ENCODE measurements around the gene EPHB1.
"Not testable (repeated sequence)": the region's sequence is repeated elsewhere in the genome, so short reads cannot be mapped to it uniquely, and the experiment has no call there.

EPHB1 gene

DNA sequence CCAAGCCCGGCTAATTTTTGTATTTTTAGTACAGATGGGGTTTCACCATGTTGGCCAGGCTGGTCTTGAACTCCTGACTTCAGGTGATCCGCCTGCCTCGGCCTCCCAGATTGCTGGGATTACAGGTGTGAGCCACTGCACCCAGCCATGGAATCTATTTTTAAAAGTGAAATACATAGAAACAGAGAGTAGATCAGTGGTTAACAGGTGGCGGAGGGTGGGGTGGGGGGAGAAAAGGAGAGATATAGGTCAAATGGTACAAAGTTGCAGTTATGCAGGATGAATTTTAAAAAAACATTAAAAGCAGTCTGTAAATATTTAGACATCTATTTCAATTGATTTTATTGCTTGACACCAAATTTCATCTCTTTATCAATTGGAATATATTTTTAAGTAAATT, 6.8 kb upstream of the EPHB1 start:
- not testable (repeated sequence) for DNase-seq

DNA sequence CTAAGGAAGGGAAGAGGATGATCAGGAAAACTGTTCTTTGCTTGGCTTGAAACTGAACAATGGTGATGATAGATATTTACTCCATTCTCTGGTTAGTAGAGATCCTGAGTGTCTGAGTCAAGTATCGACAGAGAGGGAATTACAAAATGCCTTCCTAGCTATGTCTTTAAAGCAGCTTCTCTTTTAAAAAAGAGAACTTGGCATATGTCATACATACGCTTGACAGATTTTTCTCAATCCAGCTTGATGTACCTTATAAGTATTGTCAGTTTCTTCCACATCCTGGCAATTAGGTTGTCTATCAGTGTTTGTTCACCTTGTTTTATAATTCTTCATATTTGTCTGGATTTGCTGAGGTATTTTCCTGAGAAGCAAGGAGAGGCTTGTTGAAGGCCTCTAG, 5.0 kb upstream of the EPHB1 start:
- no peak for DNase-seq

- DNase-seq = no peak
Observed at GRCh38 chr3:134791992-134792391, 3.1 kb upstream of the EPHB1 start.

DNA sequence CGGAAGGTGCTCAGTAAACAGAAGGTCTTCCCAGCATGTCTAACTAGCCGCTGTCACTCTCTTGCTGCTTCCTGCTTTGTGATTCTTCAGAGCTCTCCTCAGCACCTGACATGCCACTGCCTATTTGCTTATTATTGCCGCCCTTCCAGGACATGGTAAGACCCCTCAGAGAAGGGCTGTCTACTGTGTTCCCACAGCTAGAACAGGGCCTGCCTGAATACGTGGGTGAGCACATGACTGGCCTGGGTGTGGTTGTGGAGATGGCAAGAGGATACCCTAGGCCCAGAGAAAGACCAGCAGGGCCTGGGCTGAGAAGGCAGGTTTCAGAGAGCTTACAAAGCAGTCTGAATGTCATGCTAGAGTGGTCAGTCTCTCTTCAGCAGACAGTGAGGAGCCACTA, 2.4 kb upstream of the EPHB1 start:
- no peak for DNase-seq

DNA sequence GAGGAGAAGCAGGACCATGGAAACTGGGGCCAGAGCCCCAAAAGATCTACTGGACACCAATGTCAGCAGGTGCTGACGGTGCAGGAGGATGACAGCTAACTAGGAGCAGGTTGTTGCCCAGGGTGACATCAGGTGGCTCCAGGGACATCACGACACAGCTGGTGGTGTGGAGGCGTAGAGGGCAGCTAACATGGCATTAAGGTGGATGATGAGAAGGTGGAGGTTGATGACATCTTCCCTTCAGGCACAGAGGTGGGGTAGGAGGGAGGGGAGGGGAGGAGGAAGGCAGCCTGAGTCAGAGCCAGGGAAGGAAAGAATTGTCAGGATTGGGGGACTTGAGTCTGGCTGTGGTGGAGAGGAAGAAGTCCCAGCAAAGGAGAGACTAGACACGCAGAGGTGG, 1.5 kb upstream of the EPHB1 start:
- no peak for DNase-seq

DNA sequence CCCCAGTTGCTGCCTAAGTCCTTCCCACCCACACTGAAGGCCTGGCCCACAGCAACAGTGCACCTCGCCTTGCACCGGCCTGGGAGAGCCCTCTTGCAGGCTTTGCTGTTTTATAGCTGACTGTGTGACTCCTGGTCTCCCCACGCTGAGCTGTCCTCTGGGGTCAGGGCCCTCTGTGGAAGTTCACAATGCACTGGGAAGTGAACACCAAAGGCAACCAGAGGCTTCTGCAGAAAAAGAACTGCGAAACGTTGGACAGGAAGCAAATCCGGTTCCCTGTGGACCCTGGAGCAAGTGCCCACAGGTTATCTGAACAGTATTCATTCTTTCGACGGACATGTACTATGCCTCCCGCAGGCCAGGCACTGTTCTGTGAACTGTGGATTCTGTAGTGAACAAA, 737 bp upstream of the EPHB1 start:
- no peak for DNase-seq

DNA sequence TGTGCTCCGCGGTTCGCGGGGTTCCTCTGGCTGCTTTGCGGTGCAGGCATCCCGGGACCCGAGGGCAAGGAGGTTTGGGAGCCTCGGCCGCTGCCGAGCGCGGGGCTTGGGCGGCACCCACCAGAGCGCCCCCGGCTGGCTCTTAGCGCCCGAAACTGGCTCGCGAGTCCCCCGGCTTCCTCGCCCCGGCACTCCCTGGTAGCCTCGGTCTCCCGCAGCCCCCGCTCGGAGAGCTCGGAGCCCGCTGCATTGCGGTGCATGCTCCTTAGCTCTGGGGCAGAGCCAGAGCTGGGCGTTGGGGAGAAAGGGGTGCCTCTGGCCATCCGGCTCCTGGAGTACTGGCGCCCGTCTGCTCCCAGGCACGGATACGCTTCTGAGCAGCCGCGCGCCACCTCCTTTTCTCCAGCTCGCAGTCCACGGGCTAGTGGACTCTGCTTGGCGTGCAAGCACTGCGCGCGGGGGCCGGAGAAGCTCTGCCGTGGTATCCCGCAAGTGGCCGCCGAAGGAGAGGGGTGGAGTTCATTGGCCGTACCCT, 753 bp downstream of the EPHB1 start:
- no peak for DNase-seq

- no peak for DNase-seq
Observed at GRCh38 chr3:134796281-134797056, 1.4 kb downstream of the EPHB1 start.

DNA sequence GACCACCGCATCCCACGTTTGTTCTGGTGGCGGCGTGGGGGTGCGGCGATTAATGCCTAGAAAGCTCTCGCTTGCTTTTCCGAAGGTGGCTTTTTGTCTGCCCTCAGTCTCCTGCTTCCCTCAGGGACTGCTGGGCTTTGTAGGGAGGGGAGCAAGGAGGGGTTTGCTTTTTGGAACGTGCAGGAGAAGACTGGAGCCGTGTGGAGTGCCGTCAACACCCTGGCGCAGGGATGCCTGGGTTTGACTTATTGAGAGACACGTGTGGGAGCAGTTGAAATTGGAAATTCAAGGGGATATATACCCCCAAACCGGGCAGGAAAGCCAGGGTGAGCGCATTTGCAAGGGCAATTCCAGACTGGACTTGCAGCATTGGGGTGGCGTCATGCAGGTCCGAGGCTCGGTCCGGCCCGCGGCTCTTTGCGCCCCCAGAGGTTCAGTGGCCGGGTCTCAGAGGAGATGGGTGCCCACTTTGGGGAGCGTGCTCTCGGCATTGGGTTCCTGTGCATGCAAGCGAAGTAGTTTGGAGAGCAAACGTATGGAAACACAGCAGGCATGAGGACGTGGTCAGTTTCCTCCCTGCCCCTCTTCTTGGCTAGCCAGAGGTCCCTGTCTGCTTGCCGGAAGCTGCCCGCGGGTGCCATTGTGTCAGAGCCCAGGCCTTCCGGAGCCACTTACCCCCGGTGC, 2.1 kb downstream of the EPHB1 start:
- no peak for DNase-seq

DNA sequence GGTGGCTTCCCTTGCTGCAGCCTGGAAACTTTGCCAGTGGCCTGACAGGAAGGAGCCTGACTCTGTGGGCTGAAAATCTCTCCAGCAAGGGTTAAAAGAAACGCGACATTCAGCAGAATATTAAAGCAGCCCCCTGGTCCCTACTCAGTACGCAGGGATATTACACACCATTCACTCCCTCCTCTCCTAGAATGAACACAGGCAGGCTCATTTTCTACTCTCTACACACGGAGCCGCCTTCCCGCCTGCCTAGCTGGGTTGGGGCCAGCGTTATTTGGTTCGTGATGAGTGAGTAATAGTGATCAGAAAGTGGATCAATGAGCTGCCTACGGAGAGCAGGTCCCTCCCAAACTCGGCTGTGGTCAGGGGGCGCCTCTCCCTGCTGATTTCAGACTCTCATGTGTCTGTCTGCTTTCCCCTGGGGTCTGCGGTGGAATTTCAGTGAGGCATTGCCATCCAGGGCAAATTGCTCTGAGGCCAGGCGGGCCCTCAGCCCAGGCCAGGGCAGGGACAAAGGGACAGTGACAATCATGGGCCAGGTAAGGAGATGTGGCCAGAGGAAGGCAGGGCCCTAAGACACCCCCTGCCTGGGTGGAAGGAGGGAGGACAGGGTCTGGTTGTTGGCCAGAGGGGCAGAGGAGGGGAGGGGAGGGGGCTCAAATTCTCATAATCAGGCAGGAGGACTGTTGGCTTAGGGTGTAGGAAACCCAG, 2.8 kb downstream of the EPHB1 start:
- no peak for DNase-seq

DNA sequence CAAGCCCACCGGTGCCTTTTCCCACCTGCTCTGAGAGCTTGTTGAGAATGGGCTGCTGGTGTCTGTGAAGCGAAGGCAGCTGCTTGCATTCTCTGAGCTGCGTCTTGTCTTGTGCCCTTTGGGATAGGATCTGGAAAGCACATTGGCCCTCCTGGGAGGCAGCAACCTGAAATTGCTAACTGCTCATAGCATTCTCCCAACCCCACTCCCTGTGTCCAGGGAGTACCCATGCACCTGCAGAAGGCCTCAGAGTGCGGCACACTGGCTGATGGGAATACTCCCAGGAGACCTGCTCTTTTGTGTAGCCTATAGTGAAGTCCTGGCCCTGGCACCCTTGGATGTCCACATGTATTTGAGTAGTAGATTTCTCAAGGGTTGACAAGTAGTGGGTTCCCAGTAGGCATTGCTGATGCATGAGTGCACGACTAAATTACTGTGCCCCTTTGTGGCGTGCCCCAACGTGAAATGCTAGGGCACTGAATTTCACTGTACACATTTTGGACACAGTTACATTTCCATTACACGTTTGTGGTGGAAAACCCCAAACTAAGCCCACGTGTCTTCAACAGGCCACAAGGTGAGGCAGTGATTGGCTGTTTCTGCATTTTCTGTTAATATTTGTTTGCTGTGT, 3.7 kb downstream of the EPHB1 start:
- DNase-seq = no peak

DNA sequence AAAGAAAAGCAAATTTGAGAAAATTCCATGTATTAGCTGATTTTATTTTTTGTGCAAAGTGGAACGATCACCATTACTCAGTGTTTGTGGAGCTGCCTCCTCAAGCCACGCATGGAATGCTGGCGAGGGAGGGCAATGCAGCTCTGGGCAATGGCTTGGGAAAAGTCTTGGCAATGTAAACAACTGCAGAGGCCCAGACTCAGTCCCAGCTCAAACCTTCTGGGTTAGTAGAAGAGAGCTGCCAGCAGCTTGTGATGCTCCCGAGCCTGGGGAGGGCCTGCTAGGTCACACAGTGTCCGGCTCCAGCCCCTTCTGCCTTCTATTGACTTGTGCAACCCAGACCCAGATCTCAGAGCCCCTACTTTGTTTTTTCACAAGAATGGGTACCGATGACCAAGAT, 4.3 kb downstream of the EPHB1 start:
- DNase-seq = no peak

DNA sequence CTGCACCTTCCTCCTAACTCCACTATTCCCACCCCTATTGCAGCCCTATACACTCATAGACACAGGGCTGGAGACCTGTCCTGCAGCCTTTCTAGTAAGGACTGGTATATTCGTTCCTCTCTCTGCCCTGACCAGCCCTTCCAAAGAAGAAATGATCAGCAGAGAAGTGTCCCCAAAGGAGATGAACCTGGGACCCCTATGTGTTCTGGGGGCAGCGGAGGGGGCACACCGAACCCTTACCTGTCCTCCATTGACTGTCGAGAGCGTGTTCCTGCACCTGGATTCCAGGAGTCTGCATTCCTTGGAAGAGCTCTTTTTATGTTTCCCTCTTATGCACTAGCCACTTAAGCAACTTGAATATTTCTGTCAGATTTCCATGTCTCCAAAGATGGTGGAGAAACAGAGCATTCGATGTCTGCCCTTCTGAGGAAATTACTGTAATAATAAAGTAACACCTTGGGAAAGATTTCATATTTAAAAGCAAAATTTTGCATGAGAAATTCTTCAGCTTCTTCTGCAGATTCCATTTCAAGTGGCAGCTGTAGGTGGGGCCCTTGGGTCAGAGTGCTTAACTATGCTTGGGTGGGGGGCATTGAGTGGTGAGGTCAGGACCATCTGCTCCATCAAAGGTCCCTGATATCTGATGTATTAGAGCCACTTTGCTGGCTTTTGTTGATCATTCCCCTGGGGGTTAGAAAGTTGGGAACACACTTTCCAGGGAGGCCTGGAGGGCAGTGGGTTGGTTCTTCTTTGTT, 6.3 kb downstream of the EPHB1 start:
- DNase-seq = no peak

DNA sequence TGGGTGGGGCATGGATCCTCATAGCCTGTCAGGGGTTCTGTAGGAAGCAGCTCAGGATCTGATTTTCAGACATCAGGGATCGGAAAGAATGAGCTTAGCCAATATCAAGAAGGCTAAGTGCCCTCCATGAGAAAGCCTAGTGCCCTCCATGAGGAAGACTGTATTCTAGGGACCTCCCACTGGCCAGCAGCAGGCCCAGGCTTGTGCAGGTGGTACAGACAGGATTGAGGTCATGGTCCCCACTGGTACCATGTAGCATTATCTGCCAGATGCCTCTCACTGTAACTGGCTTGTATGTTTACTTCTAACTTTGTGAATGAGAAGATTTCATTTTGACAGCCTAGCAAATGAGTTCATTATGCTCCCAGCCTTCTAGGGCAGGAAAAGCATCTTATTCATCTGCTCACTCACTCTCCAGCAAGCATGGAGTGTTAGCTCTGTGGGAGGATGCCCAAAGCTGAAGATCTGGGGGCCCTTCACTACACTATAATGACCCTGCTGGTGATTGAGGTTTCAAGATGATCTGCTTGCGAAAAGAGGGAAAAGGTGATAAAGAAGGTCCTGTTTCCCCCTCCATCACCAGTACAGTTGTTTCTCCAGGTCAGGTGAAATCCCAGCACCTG, 7.5 kb downstream of the EPHB1 start:
- no peak for DNase-seq

GRCh38 chr3:134803051-134803505, 8.0 kb downstream of the EPHB1 start:
- no peak for DNase-seq

DNA sequence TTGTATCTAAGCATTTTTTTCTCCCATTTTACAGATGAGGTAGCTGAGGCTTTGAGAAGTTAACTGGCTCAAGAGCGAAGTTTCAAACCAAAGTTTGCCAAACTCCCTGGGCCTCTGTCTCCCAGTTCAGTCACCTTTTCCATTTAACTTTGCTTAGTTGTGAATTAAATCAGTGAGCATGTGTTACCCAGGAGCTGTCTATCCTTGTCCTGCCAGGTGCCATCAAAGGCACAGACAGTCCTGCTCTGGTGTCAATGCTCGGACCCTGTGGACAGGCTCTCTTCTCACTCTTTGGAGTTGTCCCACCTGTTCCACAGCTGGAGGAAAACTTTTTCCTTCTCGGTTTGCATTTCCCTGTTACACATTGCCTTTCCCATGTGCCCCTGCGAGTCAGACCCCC, 8.6 kb downstream of the EPHB1 start:
- DNase-seq = no peak

DNA sequence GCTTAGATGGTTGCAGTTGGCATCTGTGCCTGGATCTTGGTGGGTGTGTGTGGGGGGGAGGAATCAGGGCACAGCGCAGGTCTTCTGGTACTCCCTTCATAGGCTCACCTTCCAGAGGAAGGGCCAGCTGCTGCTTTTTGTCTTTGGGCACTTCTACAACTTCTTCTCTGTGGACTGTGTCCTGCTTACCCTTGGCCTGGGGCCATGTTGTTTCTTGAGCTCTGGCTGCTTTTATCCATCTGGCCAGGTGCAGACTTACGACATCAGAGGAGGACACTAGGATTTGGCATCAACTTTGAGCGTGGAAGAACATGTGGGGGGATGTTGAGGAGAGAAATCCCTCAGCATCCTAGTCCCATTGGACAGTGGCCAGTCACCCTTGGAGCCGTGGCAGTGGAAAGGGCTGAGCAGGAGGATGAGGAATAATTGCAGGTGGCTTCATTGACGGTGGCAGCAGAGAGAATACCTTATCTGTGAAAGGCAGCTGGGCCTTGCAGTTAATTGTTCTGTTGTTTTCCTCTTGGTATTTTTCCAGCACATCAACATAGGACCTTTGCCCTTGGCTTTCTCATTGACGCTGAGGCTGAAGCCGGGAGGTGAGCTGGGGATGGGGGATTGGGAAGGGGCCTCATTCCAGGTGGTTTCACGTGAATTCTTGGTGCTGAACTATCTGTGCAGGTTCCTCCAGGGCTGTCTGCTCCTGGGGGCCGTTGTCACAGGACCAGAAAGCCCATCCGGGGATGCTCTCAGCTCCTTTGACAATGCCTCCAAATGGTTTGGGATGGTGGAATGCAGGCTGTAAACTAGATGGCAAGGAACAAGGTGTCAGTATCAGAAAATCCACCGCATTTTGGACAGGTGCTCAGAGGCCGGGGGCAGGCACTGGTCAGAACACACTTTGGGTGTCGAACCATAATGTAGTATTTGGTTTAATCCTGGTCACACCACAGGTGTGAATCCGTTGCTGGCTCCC, 9.7 kb downstream of the EPHB1 start:
- DNase-seq = no peak

DNA sequence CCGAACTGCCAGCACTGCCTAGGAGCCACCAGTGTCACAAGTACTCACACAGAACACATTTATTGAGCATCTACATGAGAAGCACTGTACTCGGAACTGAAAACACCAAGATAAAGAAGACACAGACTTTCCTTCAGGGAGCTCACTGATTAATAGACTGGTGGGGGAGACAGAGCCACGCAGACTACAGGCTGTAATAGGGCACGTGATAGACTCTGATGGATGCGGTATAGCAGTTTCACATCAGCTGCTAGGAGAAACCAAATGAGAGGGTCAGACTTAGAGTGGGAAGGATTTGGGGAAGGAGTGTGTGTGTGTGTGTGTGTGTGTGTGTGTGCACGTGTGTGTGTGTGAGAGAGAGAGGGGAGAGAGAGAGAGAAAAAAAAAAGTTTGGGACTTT, 12.1 kb downstream of the EPHB1 start:
- no peak for DNase-seq

- no peak for DNase-seq
Observed at GRCh38 chr3:134808835-134809234, 13.8 kb downstream of the EPHB1 start.

- no peak for DNase-seq
Observed at GRCh38 chr3:134809427-134810051, 14.5 kb downstream of the EPHB1 start.
